ENCODE measurements around the gene KCTD21. TPM values are rescaled to one million over a fixed set of nuclear protein-coding genes. Genes with fewer than 3 reads are reported as not detected.

The KCTD21 gene
- total RNA-seq, 2 donors from 2014 or later = 3.6 to 9.4 TPM

DNA sequence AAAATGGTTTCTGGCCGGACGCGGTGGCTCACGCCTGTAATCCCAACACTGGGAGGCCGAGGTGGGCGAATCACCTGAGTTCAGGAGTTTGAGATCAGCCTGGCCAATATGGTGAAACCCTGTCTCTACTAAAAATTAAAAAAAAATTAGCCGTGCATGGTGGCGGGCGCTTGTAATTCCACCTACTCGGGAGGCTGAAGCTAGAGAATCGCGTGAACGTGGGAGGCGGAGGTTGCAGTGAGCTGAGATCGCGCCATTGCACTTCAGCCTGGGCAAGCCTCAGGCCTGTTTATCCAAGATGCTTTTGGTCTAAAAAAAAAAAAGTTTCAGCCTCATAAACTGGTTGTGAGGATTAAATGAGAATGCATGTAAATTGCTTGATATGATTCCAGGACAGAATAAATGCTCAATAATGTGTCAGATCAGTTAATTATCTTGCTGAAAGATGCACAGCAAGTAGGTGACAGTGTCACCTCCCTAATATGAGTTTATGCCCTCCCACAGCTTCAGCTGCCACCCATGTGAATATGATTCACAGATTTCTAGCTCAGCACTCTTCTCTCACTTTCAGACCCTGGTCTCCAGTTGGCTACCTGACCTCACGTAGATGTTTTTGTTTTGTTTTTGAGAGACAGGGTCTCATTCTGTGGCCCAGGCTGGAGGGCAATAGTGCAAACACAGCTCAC lies 47.9 kb downstream of the KCTD21 start:
- H3K4me1 Mint-ChIP-seq (ENCODE audit: low read depth in 2 of 2) = peaks cover 27 to 39% of the 10 kb centered on the region in 2 donors
- H3K4me3 Mint-ChIP-seq = peak overlapping the region; percentile 93
- no peaks in the 10 kb centered on the region for H3K9me3 Mint-ChIP-seq
- H3K36me3 Mint-ChIP-seq = peaks cover 14% of the 10 kb centered on the region
- peak overlapping the region; percentile 35 to 63 for H3K27ac Mint-ChIP-seq
- ATAC-seq (no peak), DNase-seq (ENCODE audit: low spot score) (no peak)
- H3K27me3 Mint-ChIP-seq = no peaks in the 10 kb centered on the region

- Mint-ChIP-seq H3K27me3 (no peaks in the 10 kb centered on the region), H3K36me3 (peaks cover 17% of the 10 kb centered on the region), H3K9me3 (no peaks in the 10 kb centered on the region), H3K4me3 (peak within 1 kb of the TSS; percentile 93), H3K27ac (peak within 1 kb of the TSS; percentile 93 to 96), H3K4me1 (ENCODE audit: low read depth in 2 of 2) (peaks cover 27 to 39% of the 10 kb centered on the region in 2 donors)
- ATAC-seq (peak; percentile 98), DNase-seq (ENCODE audit: low spot score) (peak; percentile 97)
Measured at GRCh38 chr11:78139422-78140391, 48.7 kb downstream of the KCTD21 start, which contains the start of gene ALG8. Gene ALG8, minus strand, starts transcription at chr11:78139626. Its CDS starts 38 bp downstream, at chr11:78139588.

DNA sequence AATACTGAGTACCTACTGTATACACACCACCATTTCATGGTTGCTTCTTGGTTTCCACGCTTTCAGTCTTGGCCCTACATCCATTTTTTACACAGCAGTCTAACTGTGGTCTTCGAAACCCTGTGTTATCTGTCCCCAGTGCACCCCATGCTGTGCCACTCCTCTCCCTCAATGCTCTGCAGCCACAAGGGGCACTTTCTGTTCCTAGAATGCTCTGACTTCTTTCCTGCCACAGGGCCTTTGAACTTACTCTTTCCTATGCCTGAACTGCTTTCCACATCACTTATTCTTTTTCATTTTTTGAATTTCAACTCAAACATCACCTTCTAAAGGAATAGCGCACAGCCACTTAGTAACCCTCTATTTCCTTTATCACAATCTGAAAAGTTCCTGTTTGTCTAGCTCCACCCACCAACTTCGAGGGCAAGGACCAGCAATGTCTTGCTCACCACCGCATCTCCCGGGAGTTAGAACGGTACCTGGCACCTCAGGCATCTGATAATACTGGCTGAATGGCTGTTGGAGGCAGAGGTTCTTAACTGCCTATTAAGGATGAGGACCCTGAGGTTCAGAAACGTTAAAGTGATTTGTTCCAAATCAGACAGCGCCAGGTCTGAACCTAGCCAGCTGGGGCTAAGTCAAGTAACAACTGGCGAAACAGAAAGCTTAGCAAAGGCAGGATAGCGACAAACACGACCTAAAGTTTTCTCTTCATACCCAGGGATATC lies 49.6 kb downstream of the KCTD21 start:
- ATAC-seq (peak; percentile 56 to 69), DNase-seq (ENCODE audit: low spot score) (no peak)
- no peaks in the 10 kb centered on the region for H3K27me3 Mint-ChIP-seq
- no peaks in the 10 kb centered on the region for H3K9me3 Mint-ChIP-seq
- H3K36me3 Mint-ChIP-seq = peaks cover 17% of the 10 kb centered on the region
- peak overlapping the region; percentile 93 to 96 for H3K27ac Mint-ChIP-seq
- H3K4me1 Mint-ChIP-seq (ENCODE audit: low read depth in 2 of 2) = peaks cover 27 to 36% of the 10 kb centered on the region in 2 donors
- peak overlapping the region; percentile 93 for H3K4me3 Mint-ChIP-seq

DNA sequence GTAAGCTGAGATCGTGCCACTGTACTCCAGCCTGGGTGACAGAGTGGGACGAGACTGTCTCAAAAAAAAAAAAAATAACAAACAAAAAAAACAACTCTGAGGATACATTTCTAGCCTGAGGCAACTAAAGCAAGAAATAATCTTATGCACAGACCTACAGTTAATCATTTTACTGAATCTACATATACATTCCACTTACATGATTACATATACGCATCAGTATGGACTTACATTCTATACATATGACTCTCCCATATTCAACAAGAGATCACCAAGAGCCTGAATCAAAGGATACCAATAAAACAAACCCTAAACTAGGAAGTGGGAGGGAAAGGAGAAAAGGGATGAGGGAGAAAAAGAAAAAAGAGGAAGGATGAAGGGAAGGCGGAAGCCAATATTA lies 50.1 kb downstream of the KCTD21 start:
- peaks cover 27 to 34% of the 10 kb centered on the region in 2 donors for H3K4me1 Mint-ChIP-seq (ENCODE audit: low read depth in 2 of 2)
- no peak for DNase-seq (ENCODE audit: low spot score)
- ATAC-seq = no peak

GRCh38 chr11:78132475-78132874 lies 56.0 kb downstream of the KCTD21 start:
- ATAC-seq (no peak), DNase-seq (ENCODE audit: low spot score) (no peak)
- no peaks in the 10 kb centered on the region for H3K9me3 Mint-ChIP-seq
- no peaks in the 10 kb centered on the region for H3K27me3 Mint-ChIP-seq
- H3K4me1 Mint-ChIP-seq (ENCODE audit: low read depth in 2 of 2) = peaks cover 5 to 9% of the 10 kb centered on the region in 2 donors
- H3K36me3 Mint-ChIP-seq = peaks cover 14% of the 10 kb centered on the region
- no peak overlapping the region for H3K4me3 Mint-ChIP-seq
- no peak overlapping the region for H3K27ac Mint-ChIP-seq

More for the DNA sequence above, 50.1 kb downstream of the KCTD21 start:
- Mint-ChIP-seq H3K9me3 (no peaks in the 10 kb centered on the region), H3K36me3 (peaks cover 15% of the 10 kb centered on the region), H3K27me3 (no peaks in the 10 kb centered on the region), H3K27ac (peak overlapping the region; percentile 93 to 96), H3K4me3 (peak overlapping the region; percentile 93)

- no peak overlapping the region for H3K27ac Mint-ChIP-seq
- H3K36me3 Mint-ChIP-seq = peaks cover 9% of the 10 kb centered on the region
- ATAC-seq (no peak), DNase-seq (ENCODE audit: low spot score) (no peak)
- peaks cover 0 to 4% of the 10 kb centered on the region in 2 donors for H3K4me1 Mint-ChIP-seq (ENCODE audit: low read depth in 2 of 2)
- H3K27me3 Mint-ChIP-seq = no peaks in the 10 kb centered on the region
- no peaks in the 10 kb centered on the region for H3K9me3 Mint-ChIP-seq
- no peak overlapping the region for H3K4me3 Mint-ChIP-seq
Measured at GRCh38 chr11:78131956-78132355, 56.5 kb downstream of the KCTD21 start.

DNA sequence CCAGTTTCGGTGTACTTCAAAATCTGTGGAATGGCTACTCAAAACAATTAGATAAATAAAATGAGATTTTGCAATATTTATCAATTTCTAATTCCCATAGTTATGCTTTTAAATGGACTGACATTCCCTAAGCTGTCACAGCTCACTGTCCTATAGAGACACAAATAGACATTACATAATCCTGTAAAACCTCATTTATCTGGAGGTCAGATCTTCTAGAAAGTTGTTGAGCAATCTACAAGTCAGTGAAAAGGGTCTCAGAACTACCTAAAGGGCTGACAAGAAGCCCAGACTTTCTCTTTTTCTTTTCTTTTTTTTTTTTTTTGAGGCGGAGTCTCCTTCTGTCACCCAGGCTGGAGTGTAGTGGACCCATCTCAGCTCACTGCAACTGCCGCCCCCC lies 61.0 kb downstream of the KCTD21 start:
- no peaks in the 10 kb centered on the region for H3K36me3 Mint-ChIP-seq
- H3K4me1 Mint-ChIP-seq (ENCODE audit: low read depth in 2 of 2) = peaks cover 0 to 4% of the 10 kb centered on the region in 2 donors
- no peaks in the 10 kb centered on the region for H3K9me3 Mint-ChIP-seq
- no peak for ATAC-seq
- H3K4me3 Mint-ChIP-seq = no peak overlapping the region
- no peak for DNase-seq (ENCODE audit: low spot score)
- H3K27ac Mint-ChIP-seq = no peak overlapping the region
- no peaks in the 10 kb centered on the region for H3K27me3 Mint-ChIP-seq

Other genes with a start within 250 kb of the KCTD21 start
- gene INTS4, start 194.0 kb downstream of the KCTD21 start, total RNA-seq = 10 to 100 TPM; 67.2 to 85.1 TPM
- gene KCTD14, start 165.3 kb downstream of the KCTD21 start, total RNA-seq = under 1 TPM; 0.29 to 0.45 TPM
- gene THRSP, start 124.8 kb downstream of the KCTD21 start, total RNA-seq = not detected
- 100 to 1,000 TPM; 174 to 187 TPM for gene NDUFC2, start 108.8 kb downstream of the KCTD21 start, total RNA-seq
- gene ALG8, start 49.0 kb downstream of the KCTD21 start, total RNA-seq = 10 to 100 TPM; 52.3 to 87.2 TPM
- gene USP35, start 293 bp upstream of the KCTD21 start, total RNA-seq = 1 to 10 TPM; 7.2 to 7.9 TPM
- gene GAB2, start 229.2 kb upstream of the KCTD21 start, total RNA-seq = 1 to 10 TPM; 1.9 to 8.7 TPM